Activated CD8-positive, alpha-beta T cell treated with anti-CD3 and anti-CD28 coated beads for 36 hours (primary cell): Measurements from ENCODE around the gene YY1. TPM values are rescaled to one million over a fixed set of nuclear protein-coding genes. Genes with fewer than 3 reads are reported as not detected.
A peak's percentile ranks its signal among the peaks of the same experiment; 100 is the strongest.
"Not testable (repeated sequence)": the region's sequence is repeated elsewhere in the genome, so short reads cannot be mapped to it uniquely, and the experiment has no call there.

Experiments used
- ATAC-seq: fragments of 200-7000 bp; cut with Tn5 transposase; one replicate; pipeline ENCODE4 v1.10.0; 2021; ENCODE audit warnings: mild to moderate bottlenecking, moderate library complexity
- CTCF ChIA-PET: fragments of 350-600 bp; sonication (Branson Sonifier 250); formaldehyde crosslinking; loops from one replicate; lab custom pipeline; 2021; ENCODE audit warnings: antibody characterized with exemption; lab: Charles Lee
- POLR2A ChIA-PET: fragments of 350-600 bp; sonication (Branson Sonifier 250); formaldehyde crosslinking; loops from one replicate; lab custom pipeline; 2021; ENCODE audit warnings: antibody characterized with exemption; lab: Charles Lee
- DNase-seq: peaks from one replicate; pipeline ENCODE4 v3.0.0-alpha.2; 2020
- H3K27ac Mint-ChIP-seq: one replicate; pipeline ENCODE4 v1.8.0; 2021; ENCODE audit warnings: mild to moderate bottlenecking, mixed read lengths
- H3K27me3 Mint-ChIP-seq: one replicate; pipeline ENCODE4 v1.8.0; 2021; ENCODE audit warnings: mixed read lengths
- H3K36me3 Mint-ChIP-seq: one replicate; pipeline ENCODE4 v1.8.0; 2021; ENCODE audit warnings: low read depth, mixed read lengths
- H3K4me1 Mint-ChIP-seq: one replicate; pipeline ENCODE4 v1.8.0; 2021; ENCODE audit warnings: low read depth, mixed read lengths
- H3K4me3 Mint-ChIP-seq: one replicate; pipeline ENCODE4 v1.8.0; 2021; ENCODE audit warnings: mild to moderate bottlenecking, moderate library complexity, mixed read lengths
- H3K9me3 Mint-ChIP-seq: one replicate; pipeline ENCODE4 v1.8.0; 2021; ENCODE audit warnings: mixed read lengths
- CTCF ChIP-seq: fragments of 200-600 bp; IDR thresholded peaks from one replicate; pipeline ENCODE4 v1.8.0; 2022; ENCODE audit warnings: antibody characterized with exemption, mild to moderate bottlenecking
- intact Hi-C: fragments of 100-400 bp; cut with micrococcal nuclease; formaldehyde crosslinking; loops from one replicate; pipeline ENCODE4 v1.10.0; 2022
- total RNA-seq, 2 experiments: library from RNA; stranded (reverse); gene quantifications; one replicate each; pipeline ENCODE4 v1.2.3, GENCODE V29; 2021

YY1 gene
- total RNA-seq, 2 experiments from 2014 or later = 105 TPM

DNA sequence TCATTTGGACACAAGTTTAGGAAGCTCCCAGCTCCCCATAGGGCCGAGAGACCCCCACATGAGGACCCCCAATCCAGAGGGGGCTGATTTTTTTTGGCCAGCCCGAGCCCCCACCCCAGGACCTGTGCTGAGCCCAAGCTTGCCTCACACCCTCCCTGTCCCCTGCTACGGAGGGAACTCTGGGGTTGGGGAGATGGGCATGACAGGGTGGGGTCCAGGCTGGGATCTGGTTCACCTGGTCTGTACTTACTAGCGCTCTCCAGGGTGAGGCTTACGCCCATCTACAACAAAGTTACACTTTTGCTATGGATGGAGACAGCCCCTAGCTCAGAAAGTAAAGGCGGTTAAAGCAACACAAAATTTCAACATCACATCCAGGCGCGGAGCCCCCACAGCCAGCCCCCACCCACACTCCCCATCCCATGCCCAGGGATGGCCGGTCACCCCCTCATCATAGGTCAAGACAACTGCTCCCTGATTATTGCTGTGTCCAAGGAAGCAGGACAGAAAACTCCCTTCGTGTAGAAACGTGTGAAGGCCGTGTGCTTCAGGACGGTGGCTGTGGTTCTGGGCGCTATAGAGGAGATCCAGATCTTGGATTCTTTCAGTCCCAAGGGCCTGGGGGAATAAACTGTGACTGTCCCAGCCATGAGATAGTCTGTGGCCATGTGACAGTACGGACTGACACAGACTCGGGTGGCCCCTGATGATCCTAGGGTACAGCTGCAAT, 56.6 kb downstream of the YY1 start:
- no peaks in the 10 kb centered on the region for H3K27me3 Mint-ChIP-seq
- no peak overlapping the region for H3K27ac Mint-ChIP-seq
- no peak overlapping the region for H3K4me3 Mint-ChIP-seq
- no peak for TF ChIP-seq CTCF
- ChIA-PET POLR2A (interaction anchor here (0.5 to 1.7 kb wide), 4 partner anchors 11 to 49 kb away, joined by 3 to 5 read pairs (median 3); no protein-coding TSS in a partner anchor), CTCF (interaction anchor here (0.7 to 2.2 kb wide), 4 partner anchors 9 to 89 kb away, joined by 3 to 13 read pairs (median 4); no protein-coding TSS in a partner anchor)
- ATAC-seq (no peak), DNase-seq (no peak)
- no peaks in the 10 kb centered on the region for H3K36me3 Mint-ChIP-seq
- no peaks in the 10 kb centered on the region for H3K9me3 Mint-ChIP-seq
- intact Hi-C loops = no loop called here
- peaks cover 7% of the 10 kb centered on the region for H3K4me1 Mint-ChIP-seq

GRCh38 chr14:100296106-100296651, 57.2 kb downstream of the YY1 start:
- no peaks in the 10 kb centered on the region for H3K27me3 Mint-ChIP-seq
- intact Hi-C loops = no loop called here
- ChIA-PET POLR2A (interaction anchor here (1.0 to 1.7 kb wide), 2 partner anchors 12 to 35 kb away, joined by 3 to 5 read pairs; no protein-coding TSS in a partner anchor), CTCF (interaction anchor here (0.6 to 1.7 kb wide), 3 partner anchors 8 to 82 kb away, joined by 3 to 5 read pairs (median 3); no protein-coding TSS in a partner anchor)
- H3K4me3 Mint-ChIP-seq = no peak overlapping the region
- TF ChIP-seq CTCF = no peak
- no peaks in the 10 kb centered on the region for H3K9me3 Mint-ChIP-seq
- no peaks in the 10 kb centered on the region for H3K36me3 Mint-ChIP-seq
- DNase-seq (no peak), ATAC-seq (no peak)
- peaks cover 7% of the 10 kb centered on the region for H3K4me1 Mint-ChIP-seq
- H3K27ac Mint-ChIP-seq = no peak overlapping the region

- H3K27me3 Mint-ChIP-seq, ATAC-seq, H3K9me3 Mint-ChIP-seq, DNase-seq, H3K4me3 Mint-ChIP-seq, H3K36me3 Mint-ChIP-seq, H3K27ac Mint-ChIP-seq, H3K4me1 Mint-ChIP-seq, intact Hi-C loops: not testable (repeated sequence)
- CTCF ChIA-PET = interaction anchor here (0.6 to 1.7 kb wide), 4 partner anchors 9 to 81 kb away, joined by 3 to 7 read pairs (median 4); no protein-coding TSS in a partner anchor
- POLR2A ChIA-PET = interaction anchor here (1.0 kb wide), 1 partner anchor 36 kb away, joined by 3 read pairs; no protein-coding TSS in a partner anchor
Observed at GRCh38 chr14:100296729-100297128, 57.8 kb downstream of the YY1 start.

DNA sequence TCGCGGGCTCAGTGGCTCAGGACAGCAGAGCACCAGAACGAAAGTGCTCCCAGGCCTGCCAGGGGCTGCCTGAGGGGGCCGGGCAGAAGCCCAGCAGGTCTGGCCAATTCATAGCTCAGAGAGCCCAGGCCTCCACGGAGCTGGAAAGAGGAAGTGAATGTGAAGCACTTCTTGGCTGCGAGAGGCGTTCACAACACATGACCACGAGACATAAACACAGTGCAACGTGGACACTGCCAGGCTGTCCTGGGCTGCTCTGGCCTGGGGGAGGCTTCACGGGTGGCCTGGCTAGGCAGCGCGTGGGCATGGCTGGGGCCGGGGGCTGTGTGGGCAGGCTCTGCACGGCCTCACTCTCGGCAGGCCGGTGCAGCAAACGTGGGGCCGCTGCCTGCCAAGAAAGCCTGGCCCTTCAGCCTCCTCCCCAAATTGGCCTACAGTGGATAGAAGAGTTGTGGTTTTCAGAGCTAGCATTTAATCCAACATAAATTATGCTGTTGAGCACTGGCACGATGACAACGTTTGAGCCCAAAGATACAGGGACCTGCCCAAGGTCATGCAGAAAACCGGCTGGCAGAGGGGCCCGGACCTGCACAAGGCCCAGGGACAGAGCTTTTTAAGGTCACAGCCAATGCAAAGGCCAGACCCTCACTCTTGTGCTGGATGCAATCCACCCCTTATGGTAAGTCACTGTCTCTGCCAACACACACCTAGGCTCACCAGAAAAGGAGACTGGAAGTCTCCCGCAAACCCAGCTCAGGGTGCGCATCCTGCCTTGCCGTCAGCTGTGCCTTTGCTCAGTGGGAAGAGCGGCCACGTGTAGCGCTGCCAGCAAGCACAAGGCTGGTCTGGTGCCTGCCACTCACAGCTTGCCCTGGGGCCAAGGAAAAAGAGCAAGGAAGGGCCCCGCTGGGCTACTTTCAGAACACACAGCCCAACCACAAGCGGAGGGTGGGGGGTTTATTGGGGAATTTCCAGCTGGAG, 58.7 kb downstream of the YY1 start:
- no peak overlapping the region for H3K4me3 Mint-ChIP-seq
- no peak for DNase-seq
- peak overlapping the region; percentile 25 for H3K27ac Mint-ChIP-seq
- no peaks in the 10 kb centered on the region for H3K9me3 Mint-ChIP-seq
- CTCF ChIA-PET = interaction anchor here (1.7 kb wide), 2 partner anchors 10 to 12 kb away, joined by 5 to 7 read pairs; no protein-coding TSS in a partner anchor
- POLR2A ChIA-PET = interaction anchor here (1.0 to 1.2 kb wide), 2 partner anchors 36 to 72 kb away, joined by 3 read pairs; no protein-coding TSS in a partner anchor
- H3K36me3 Mint-ChIP-seq = no peaks in the 10 kb centered on the region
- no peak for TF ChIP-seq CTCF
- H3K27me3 Mint-ChIP-seq = no peaks in the 10 kb centered on the region
- ATAC-seq = no peak
- intact Hi-C loops = no loop called here
- peaks cover 7% of the 10 kb centered on the region for H3K4me1 Mint-ChIP-seq
